ENCODE results near the gene FAM3A. TPM values are rescaled to one million over a fixed set of nuclear protein-coding genes. Genes with fewer than 3 reads are reported as not detected.

Gene FAM3A
- polyA plus RNA-seq, 1 experiment, result 34.8 TPM

DNA sequence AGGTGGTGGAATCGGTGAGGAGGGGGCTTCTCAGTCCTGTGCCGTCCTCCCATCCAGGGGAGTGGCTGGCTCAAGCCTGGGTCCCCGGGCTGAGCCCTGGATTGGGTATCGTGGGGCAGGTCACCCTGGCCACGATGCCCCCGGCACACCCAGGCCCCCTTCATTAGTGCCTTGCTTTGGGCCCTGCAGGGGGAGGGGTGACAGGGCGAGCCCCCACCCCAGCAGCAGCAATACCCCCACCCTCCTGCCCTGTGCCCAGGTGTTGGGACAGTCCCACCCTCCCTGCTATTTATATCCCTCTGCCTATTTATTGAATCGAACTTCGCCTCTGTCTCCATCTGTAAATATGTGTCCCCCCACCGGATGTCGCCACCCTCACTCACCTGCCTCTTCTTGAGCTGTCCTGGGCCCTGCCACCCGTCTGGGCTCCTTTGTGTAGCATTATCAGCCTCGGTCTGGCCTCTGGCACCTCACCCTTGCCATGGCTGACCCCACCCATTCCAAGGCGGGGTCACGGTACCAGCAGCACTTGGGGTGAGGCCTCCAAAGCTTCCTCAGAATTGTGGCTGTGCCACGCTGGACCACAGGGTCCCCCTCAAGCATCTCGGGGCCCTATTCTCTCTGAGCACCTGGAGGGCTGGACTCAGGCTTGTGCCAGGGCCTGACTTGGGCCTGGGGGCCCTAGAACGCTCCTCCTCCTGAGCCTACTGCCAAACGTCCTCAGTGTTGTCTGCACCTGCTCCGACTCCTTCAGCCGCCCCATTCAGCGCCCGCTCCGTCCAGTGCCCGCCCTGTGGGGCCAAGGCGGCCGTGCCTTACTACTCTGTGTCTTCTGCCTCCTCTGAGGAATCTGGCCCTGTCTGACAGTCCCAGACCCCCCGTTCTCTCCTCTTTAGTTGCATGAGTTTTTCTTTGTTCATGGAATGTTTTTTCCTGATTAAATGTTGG lies 43.1 kb downstream of the FAM3A start:
- Histone ChIP-seq H3K27me3 (ENCODE audit: control insufficient read depth, insufficient read depth, low read length) (no peaks in the 10 kb centered on the region), H3K4me3 (ENCODE audit: low read depth, low read length) (no peak overlapping the region), H3K36me3 (ENCODE audit: control insufficient read depth, insufficient read depth, low read length) (peaks cover 19% of the 10 kb centered on the region)
- POLR2A ChIA-PET, result interaction anchor here (0.6 kb wide), 1 partner anchor 17 kb away, joined by 3 read pairs; no protein-coding TSS in a partner anchor
- DNase-seq (ENCODE audit: low read depth), result no peak
- TF ChIP-seq, protein P1, sequence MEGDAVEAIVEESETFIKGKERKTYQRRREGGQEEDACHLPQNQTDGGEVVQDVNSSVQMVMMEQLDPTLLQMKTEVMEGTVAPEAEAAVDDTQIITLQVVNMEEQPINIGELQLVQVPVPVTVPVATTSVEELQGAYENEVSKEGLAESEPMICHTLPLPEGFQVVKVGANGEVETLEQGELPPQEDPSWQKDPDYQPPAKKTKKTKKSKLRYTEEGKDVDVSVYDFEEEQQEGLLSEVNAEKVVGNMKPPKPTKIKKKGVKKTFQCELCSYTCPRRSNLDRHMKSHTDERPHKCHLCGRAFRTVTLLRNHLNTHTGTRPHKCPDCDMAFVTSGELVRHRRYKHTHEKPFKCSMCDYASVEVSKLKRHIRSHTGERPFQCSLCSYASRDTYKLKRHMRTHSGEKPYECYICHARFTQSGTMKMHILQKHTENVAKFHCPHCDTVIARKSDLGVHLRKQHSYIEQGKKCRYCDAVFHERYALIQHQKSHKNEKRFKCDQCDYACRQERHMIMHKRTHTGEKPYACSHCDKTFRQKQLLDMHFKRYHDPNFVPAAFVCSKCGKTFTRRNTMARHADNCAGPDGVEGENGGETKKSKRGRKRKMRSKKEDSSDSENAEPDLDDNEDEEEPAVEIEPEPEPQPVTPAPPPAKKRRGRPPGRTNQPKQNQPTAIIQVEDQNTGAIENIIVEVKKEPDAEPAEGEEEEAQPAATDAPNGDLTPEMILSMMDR (IDR thresholded peaks at IDR 0.05; ENCODE audit: insufficient read depth, low read depth, low read length), result no peak
- CTCF ChIA-PET, result interaction anchor here (1.0 kb wide), 1 partner anchor 74 kb away, joined by 3 read pairs; no protein-coding TSS in a partner anchor

GRCh38 chrX:154471839-154472684 lies 44.0 kb downstream of the FAM3A start:
- H3K4me3 ChIP-seq (ENCODE audit: low read depth, low read length), result no peak overlapping the region
- ChIA-PET POLR2A (no interaction called here), CTCF (no interaction called here)
- H3K27me3 ChIP-seq (ENCODE audit: control insufficient read depth, insufficient read depth, low read length), result no peaks in the 10 kb centered on the region
- DNase-seq (ENCODE audit: low read depth), result no peak
- TF ChIP-seq, protein P1 (IDR thresholded peaks at IDR 0.05; ENCODE audit: insufficient read depth, low read depth, low read length), result no peak
- peaks cover 22% of the 10 kb centered on the region for H3K36me3 ChIP-seq (ENCODE audit: control insufficient read depth, insufficient read depth, low read length)

DNA sequence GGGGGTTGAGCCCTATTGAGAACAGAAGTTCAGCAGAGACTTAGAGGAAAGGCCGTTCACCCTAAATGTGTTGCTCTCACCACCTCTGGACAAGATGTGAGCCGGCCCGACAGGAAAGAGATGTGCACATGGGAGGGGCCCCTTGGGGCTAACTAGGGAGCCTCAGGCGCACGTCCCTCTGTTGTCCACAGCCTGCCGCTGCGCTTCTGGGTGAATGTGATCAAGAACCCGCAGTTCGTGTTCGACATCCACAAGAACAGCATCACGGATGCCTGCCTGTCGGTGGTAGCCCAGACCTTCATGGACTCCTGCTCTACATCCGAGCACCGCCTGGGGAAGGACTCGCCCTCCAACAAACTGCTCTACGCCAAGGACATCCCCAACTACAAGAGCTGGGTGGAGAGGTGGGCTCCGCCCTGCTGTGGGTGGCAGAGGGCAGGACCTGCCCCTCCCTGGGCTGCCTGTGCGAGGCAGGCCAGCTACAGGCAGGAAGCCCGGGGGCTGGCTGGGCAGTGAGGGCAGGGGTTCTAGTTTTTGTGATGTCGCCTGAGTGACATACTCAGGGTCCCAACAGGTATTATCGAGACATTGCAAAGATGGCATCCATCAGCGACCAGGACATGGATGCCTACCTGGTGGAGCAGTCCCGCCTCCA lies 45.0 kb downstream of the FAM3A start:
- DNase-seq (ENCODE audit: low read depth), result no peak
- TF ChIP-seq, protein P1 (IDR thresholded peaks at IDR 0.05; ENCODE audit: insufficient read depth, low read depth, low read length), result no peak
- Histone ChIP-seq H3K27me3 (ENCODE audit: control insufficient read depth, insufficient read depth, low read length) (no peaks in the 10 kb centered on the region), H3K36me3 (ENCODE audit: control insufficient read depth, insufficient read depth, low read length) (peaks cover 31% of the 10 kb centered on the region), H3K4me3 (ENCODE audit: low read depth, low read length) (no peak overlapping the region)
- ChIA-PET CTCF (no interaction called here), POLR2A (no interaction called here)

- CTCF ChIA-PET, result no interaction called here
- no peak for DNase-seq (ENCODE audit: low read depth)
- Histone ChIP-seq H3K27me3 (ENCODE audit: control insufficient read depth, insufficient read depth, low read length) (no peaks in the 10 kb centered on the region), H3K4me3 (ENCODE audit: low read depth, low read length) (no peak overlapping the region), H3K36me3 (ENCODE audit: control insufficient read depth, insufficient read depth, low read length) (peaks cover 34% of the 10 kb centered on the region)
- POLR2A ChIA-PET, result no interaction called here
- TF ChIP-seq, protein P1 (IDR thresholded peaks at IDR 0.05; ENCODE audit: insufficient read depth, low read depth, low read length), result no peak
These were observed 45.6 kb downstream of the FAM3A start for GRCh38 chrX:154470434-154470833.

All from BJ (cell line).